ENCODE data around the gene TNNT3. TPM values are rescaled to one million over a fixed set of nuclear protein-coding genes. Genes with fewer than 3 reads are reported as not detected.
"Not testable (repeated sequence)": the region's sequence is repeated elsewhere in the genome, so short reads cannot be mapped to it uniquely, and the experiment has no call there.

The TNNT3 gene
- total RNA-seq, 2 donors from 2014 or later, result 0.33 TPM; not detected in 1

GRCh38 chr11:1877211-1878136 is 42.0 kb upstream of the TNNT3 start:
- peaks cover 0 to 25% of the 10 kb centered on the region in 2 donors for H3K4me1 Mint-ChIP-seq (ENCODE audit: low read depth in 2 of 2)
- H3K9me3 Mint-ChIP-seq, result no peaks in the 10 kb centered on the region
- DNase-seq (ENCODE audit: low spot score) (peak; percentile 54), ATAC-seq (no peak)
- no peak overlapping the region for H3K4me3 Mint-ChIP-seq
- no peaks in the 10 kb centered on the region for H3K27me3 Mint-ChIP-seq
- H3K27ac Mint-ChIP-seq, result no peak overlapping the region
- no peaks in the 10 kb centered on the region for H3K36me3 Mint-ChIP-seq

- ATAC-seq (no peak), DNase-seq (ENCODE audit: low spot score) (peak; percentile 56)
- Mint-ChIP-seq H3K9me3 (no peaks in the 10 kb centered on the region), H3K4me3 (no peak overlapping the region), H3K36me3 (no peaks in the 10 kb centered on the region), H3K27ac (no peak overlapping the region), H3K27me3 (no peaks in the 10 kb centered on the region), H3K4me1 (ENCODE audit: low read depth in 2 of 2) (peaks cover 0 to 17% of the 10 kb centered on the region in 2 donors)
These were observed 41.1 kb upstream of the TNNT3 start for GRCh38 chr11:1878137-1879031.

DNA sequence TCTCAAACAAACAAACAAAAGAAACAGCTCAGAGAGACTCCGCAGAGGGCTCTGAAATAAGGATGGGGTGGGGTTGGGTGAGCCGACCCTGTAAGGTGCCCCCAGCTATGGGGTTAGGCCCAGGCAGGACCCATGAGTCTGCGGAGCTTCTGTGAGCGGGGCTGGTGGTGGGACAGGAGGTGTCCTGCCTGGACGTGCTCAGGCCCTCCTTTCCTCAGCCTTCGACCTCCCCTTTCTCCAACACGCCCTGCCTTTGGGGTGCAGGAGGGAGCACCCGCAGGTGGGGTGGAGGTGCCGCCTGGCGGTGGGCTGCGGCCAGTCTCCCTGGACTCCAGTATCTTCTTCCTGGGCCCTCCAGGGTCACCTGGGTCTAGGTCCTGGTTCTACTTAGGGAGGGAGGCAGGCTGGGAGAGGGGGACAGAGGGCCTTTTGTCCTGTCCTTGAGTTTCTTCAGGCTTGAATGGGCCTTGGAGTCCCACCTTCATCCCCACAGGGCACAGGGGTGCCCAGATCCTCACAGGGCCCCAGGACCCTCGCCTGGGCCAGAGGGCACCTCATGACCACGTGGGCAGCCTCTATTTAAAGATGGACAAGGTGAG is 40.1 kb upstream of the TNNT3 start:
- peak; percentile 59 for DNase-seq (ENCODE audit: low spot score)
- Mint-ChIP-seq H3K4me3 (no peak overlapping the region), H3K27ac (no peak overlapping the region), H3K9me3 (no peaks in the 10 kb centered on the region), H3K36me3 (no peaks in the 10 kb centered on the region), H3K4me1 (ENCODE audit: low read depth in 2 of 2) (peaks cover 0 to 14% of the 10 kb centered on the region in 2 donors), H3K27me3 (no peaks in the 10 kb centered on the region)
- no peak for ATAC-seq

DNA sequence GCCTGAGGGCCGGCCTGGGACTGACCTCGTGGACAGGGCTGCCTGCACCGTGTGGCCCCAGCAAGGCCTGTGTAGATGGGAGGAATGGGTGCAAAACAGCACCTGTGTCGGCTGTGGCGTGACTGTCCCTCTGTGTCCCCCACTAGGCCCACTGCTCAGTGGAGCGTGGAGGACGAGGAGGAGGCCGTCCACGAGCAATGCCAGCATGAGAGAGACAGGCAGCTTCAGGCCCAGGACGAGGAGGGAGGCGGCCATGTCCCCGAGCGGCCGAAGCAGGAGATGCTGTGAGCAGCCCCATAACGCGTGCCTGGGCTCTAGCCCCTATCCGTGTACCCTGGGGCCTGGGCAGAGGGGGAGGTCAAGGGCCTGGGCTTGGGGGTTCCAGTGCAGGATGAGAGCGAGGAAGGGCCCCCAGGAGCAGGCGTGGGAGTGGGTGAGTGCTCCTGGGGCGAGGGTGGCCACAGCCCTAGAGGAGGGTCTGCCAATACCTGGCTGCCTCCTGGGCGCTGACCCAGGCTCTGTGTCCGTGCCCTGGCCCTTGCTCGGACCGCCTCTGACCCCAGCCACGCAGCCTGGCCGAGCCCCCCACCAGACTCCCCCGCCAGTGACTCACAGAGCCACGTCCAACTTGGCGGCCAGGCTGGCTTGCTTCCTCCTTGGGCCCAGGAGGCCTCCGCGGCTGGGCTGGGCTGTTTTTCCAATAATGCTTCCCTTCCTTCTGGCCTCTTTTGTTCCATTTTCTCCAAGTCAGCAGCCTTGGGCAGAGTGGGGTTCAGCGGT is 39.4 kb upstream of the TNNT3 start:
- Mint-ChIP-seq H3K27ac (no peak overlapping the region), H3K36me3 (no peaks in the 10 kb centered on the region), H3K9me3 (no peaks in the 10 kb centered on the region), H3K27me3 (no peaks in the 10 kb centered on the region), H3K4me1 (ENCODE audit: low read depth in 2 of 2) (peaks cover 0 to 14% of the 10 kb centered on the region in 2 donors), H3K4me3 (no peak overlapping the region)
- ATAC-seq (no peak), DNase-seq (ENCODE audit: low spot score) (peak; percentile 56)

DNA sequence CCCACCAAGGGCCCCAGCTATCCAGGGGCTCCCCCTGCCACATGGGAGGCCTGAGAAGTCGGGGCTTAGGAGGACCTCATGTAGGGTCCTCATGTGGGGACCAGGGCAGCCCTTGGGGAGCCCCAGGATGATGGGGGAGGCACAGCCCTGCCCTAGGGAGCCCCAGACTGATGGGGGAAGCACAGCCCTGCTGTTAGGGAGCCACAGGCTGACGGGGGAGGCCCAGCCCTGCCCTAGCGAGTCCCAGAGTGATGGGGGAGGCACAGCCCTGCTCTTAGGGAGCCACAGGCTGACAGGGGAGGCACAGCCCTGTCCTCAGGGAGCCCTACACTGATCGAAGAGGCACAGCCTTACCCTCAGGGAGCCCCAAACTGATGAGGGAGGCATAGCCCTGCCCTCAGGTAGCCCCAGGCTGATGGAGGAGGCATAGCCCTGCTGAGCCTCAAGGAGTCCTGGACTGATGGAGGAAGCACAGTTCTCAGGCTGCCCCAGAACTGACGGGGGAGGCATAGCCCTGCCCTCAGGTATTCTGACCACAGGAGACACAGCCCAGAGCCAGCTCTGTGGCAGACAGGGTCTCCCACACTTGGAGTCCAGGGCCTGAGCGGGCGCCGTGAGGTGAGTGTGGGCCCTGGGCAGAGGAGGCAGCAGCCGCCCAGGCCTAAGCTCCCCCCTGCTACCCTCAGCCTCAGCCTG is 38.6 kb upstream of the TNNT3 start:
- Mint-ChIP-seq H3K9me3 (no peaks in the 10 kb centered on the region), H3K36me3 (no peaks in the 10 kb centered on the region), H3K27ac (no peak overlapping the region), H3K4me1 (ENCODE audit: low read depth in 2 of 2) (peaks cover 0 to 11% of the 10 kb centered on the region in 2 donors), H3K27me3 (no peaks in the 10 kb centered on the region), H3K4me3 (no peak overlapping the region)
- ATAC-seq (no peak), DNase-seq (ENCODE audit: low spot score) (peak; percentile 53)

DNA sequence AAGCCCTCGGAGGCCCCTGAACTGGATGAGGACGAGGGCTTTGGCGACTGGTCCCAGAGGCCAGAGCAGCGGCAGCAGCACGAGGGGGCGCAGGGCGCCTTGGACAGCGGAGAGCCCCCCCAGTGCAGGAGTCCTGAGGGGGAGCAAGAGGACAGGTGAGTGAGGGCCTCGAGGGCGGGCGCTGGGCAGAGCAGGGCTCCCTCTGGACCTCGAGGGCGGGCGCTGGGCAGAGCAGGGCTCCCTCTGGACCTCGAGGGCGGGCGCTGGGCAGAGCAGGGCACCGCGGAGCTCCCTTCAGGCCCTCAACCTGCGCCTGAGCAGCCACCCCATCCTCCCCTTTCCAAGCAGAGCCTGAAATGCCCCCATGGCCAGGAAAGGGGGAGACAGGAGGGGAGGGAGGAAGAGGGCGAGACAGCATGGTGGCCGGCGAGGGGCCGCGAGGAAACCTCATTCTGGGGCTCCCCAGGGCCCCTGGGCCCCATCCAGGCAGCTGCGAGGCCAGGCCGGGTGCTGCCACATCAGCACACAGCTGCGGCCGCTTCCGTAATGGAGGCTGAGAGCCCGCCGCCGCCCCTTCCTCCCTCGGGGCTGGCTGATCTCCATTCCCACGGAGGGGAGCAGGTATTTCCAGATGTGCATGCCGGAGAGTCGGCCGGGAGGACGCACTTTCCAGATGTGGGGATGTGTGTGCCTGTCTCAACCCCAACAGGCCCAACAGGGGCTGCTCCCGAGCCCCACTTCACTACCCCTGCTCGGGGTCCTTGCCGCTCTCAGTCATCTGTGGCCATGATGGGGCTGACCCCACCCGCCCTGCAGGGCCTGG is 37.9 kb upstream of the TNNT3 start:
- Mint-ChIP-seq H3K27me3 (no peaks in the 10 kb centered on the region), H3K4me1 (ENCODE audit: low read depth in 2 of 2) (peaks cover 0 to 8% of the 10 kb centered on the region in 2 donors), H3K36me3 (no peaks in the 10 kb centered on the region), H3K4me3 (no peak overlapping the region), H3K9me3 (no peaks in the 10 kb centered on the region), H3K27ac (no peak overlapping the region)
- DNase-seq (ENCODE audit: low spot score) (peak; percentile 53), ATAC-seq (peak; percentile 15 to 30)

DNA sequence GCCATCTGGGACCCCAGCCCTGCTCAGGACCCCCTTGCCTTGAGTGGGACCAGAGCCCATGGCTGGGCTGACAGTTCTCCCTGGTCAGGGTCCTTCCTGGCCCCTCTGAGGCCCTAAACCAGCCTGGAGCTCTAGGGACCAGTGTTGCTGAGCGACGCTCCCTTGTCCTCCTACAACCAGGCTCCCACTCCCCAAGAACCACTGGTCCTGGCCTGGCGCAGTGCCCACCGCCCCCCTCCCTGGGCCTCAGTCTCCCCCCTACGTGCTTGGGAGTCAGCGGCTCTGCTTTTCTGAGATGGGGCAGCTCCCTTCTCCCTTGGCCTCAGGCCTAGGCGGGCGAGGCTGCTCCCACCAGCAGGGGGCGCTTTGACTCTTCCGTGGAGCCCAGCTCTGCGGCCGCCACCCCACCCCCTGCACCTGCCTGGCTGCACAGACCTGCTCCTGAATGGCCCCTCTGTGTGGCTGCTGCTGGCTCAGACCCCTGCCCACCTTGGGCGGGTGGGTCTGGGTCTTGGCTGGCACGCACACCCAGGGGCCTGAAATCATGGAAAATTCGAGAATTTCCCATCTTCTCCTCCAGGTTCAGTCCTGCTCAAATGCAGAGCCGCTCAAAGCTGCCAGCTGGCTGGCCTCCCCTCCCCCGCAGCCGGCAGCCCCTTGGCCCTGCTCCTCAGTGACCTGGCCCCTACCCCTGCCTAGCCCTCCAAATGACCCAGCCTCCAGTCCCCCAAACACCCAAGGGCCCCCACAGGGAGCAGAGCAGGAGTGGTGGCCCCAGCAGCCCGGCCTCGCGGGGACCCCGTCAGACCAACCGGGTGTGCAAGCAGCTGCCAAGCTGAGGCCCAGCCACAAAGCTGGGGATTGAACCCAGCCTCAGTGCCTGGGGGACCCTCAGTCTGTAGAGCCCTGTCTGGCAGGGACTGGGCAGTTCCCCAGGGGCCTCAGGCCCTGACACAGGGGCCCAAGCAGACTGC is 37.0 kb upstream of the TNNT3 start:
- H3K36me3 Mint-ChIP-seq, result no peaks in the 10 kb centered on the region
- H3K27ac Mint-ChIP-seq, result no peak overlapping the region
- peaks cover 0 to 6% of the 10 kb centered on the region in 2 donors for H3K4me1 Mint-ChIP-seq (ENCODE audit: low read depth in 2 of 2)
- H3K27me3 Mint-ChIP-seq, result no peaks in the 10 kb centered on the region
- H3K4me3 Mint-ChIP-seq, result no peak overlapping the region
- H3K9me3 Mint-ChIP-seq, result no peaks in the 10 kb centered on the region
- ATAC-seq (peak; percentile 84 to 85), DNase-seq (ENCODE audit: low spot score) (peak; percentile 79)

DNA sequence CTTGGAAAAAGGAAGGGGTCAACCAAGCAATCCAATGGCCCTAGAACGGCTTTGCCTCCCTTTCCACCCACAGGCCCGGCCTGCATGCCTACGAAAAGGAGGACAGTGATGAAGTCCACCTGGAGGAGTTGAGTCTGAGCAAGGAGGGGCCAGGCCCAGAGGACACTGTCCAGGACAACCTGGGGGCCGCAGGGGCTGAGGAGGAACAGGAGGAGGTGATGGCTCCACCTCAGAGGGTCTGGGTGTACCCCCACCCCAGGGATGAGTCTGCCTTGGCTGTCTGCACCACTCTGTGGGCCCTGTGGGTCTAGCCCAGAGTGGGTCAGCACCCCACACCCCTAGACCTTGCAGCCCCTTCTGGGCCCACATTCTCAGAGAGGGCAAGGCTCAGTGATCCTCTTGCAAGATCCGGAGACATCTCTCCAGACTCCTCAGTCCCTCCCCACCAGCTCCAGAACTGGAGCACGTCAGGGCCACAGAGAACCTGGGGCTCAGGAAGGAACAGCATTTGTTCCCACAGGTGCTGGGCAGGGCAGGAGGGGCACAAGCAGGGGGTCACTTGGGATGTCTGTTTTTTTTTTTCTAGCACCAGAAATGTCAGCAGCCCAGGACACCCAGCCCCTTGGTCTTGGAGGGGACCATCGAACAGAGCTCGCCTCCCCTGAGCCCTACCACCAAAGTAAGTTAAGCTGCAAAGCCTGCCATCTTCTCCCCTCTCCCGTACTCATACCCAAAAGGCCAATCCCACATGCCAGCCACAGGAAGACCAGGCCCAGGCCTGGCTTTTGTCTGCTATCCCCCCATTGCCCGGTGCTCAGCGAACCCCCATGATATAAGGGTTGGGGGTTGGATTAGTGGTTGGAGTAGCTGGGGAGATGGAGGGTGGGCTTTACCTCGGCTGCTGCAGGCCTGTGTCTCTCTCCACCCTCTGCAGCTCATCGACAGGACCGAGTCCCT is 35.9 kb upstream of the TNNT3 start:
- Mint-ChIP-seq H3K27me3 (no peaks in the 10 kb centered on the region), H3K4me1 (ENCODE audit: low read depth in 2 of 2) (peaks cover 5 to 7% of the 10 kb centered on the region in 2 donors), H3K27ac (no peak overlapping the region), H3K9me3 (no peaks in the 10 kb centered on the region), H3K36me3 (no peaks in the 10 kb centered on the region), H3K4me3 (no peak overlapping the region)
- ATAC-seq (no peak), DNase-seq (ENCODE audit: low spot score) (no peak)

DNA sequence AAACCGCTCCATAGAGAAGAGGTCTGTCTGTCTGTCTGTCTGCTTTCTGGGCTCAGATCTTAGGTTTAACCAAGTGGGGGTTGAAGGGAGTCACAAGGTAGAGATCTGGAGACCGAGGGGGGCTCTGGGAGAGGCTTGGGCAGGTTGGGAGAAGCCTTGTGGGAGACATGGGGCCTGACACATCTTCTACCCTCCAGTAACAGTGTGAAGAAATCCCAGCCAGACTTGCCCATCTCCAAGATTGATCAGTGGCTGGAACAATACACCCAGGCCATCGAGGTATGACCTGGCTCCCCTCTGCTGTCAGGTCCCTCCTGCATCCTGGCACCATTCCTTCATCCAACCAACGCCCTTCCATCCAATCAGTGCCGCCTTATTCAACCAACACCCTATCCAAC is 35.2 kb upstream of the TNNT3 start:
- no peaks in the 10 kb centered on the region for H3K9me3 Mint-ChIP-seq
- H3K27me3 Mint-ChIP-seq, result no peaks in the 10 kb centered on the region
- H3K36me3 Mint-ChIP-seq, result no peaks in the 10 kb centered on the region
- ATAC-seq (no peak), DNase-seq (ENCODE audit: low spot score) (no peak)
- peaks cover 11 to 12% of the 10 kb centered on the region in 2 donors for H3K4me1 Mint-ChIP-seq (ENCODE audit: low read depth in 2 of 2)
- H3K27ac Mint-ChIP-seq, result no peak overlapping the region
- no peak overlapping the region for H3K4me3 Mint-ChIP-seq

DNA sequence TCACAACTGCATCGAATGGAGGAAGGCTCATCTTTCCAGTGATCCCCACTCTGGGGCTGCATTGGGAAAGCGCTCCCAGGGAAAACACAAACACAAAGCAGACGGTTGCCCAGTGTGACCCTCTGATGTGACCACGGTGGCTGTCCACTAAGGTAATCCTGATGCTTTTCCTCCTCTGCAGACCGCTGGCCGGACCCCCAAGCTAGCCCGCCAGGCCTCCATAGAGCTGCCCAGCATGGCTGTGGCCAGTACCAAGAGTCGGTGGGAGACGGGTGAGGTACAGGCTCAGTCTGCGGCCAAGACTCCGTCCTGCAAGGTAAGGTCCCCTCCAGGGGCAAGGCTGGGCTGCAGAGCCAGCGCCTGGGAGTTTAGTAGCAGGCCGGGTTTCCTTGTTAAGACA is 33.0 kb upstream of the TNNT3 start:
- peak; percentile 40 for DNase-seq (ENCODE audit: low spot score)
- H3K9me3 Mint-ChIP-seq, H3K27me3 Mint-ChIP-seq, H3K27ac Mint-ChIP-seq, H3K36me3 Mint-ChIP-seq, ATAC-seq, H3K4me3 Mint-ChIP-seq: not testable (repeated sequence)
- H3K4me1 Mint-ChIP-seq (ENCODE audit: low read depth in 2 of 2), result peaks cover 11 to 13% of the 10 kb centered on the region in 2 donors

Measured in natural killer cell treated with Interleukin-12 subunit alpha and Interleukin-12 subunit beta and Interleukin-15 and Interleukin-18, amount 100 ng/mL, for 72 hours (primary cell).